T-helper 2 cell treated with Interferon-gamma antibody and Interleukin-4, amounts not matched to agents 5 μg/mL and 100 μg/mL, for 36 hours (primary cell): ENCODE results near the gene GNB1L.

ENCODE experiments used
- DNase-seq: peaks from one replicate; pipeline ENCODE4 v3.0.0; 2021; ENCODE audit warnings: low spot score
- H3K27ac Mint-ChIP-seq: one replicate; pipeline ENCODE4 v1.8.0; 2021; ENCODE audit warnings: mild to moderate bottlenecking, mixed read lengths
- H3K27me3 Mint-ChIP-seq: one replicate; pipeline ENCODE4 v1.8.0; 2021; ENCODE audit warnings: low read depth, mixed read lengths
- H3K36me3 Mint-ChIP-seq: one replicate; pipeline ENCODE4 v1.8.0; 2021; ENCODE audit warnings: low read depth, mixed read lengths
- H3K4me1 Mint-ChIP-seq: one replicate; pipeline ENCODE4 v1.8.0; 2021; ENCODE audit warnings: low read depth, mixed read lengths
- H3K4me3 Mint-ChIP-seq: one replicate; pipeline ENCODE4 v1.8.0; 2022; ENCODE audit warnings: mild to moderate bottlenecking, moderate library complexity, mixed read lengths
- H3K9me3 Mint-ChIP-seq: one replicate; pipeline ENCODE4 v1.8.0; 2021; ENCODE audit warnings: mixed read lengths

GNB1L gene

DNA sequence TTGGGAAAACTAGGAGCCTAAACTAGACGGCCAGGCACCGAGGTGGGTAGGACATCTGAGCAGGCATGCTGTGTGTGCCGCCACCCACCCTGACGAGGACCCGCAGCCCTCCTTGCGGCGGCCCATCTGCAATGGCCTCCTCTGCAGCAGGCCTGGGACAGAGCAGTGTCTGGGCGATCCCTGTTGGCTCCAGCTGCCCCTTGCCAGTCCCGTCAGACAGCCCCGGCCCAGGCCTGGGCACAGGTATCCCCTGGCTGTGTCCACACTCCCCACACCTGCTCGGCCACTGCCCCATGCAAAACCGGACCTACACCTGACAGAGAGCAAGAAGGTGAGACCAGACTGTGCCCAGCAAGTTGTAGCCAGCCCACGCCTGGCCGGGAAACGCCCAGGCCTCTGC is 38.7 kb upstream of the GNB1L start:
- Mint-ChIP-seq H3K27ac (no peak overlapping the region), H3K36me3 (no peaks in the 10 kb centered on the region), H3K27me3 (no peaks in the 10 kb centered on the region), H3K9me3 (no peaks in the 10 kb centered on the region), H3K4me3 (no peak overlapping the region), H3K4me1 (peaks cover 32% of the 10 kb centered on the region)
- no peak for DNase-seq

DNA sequence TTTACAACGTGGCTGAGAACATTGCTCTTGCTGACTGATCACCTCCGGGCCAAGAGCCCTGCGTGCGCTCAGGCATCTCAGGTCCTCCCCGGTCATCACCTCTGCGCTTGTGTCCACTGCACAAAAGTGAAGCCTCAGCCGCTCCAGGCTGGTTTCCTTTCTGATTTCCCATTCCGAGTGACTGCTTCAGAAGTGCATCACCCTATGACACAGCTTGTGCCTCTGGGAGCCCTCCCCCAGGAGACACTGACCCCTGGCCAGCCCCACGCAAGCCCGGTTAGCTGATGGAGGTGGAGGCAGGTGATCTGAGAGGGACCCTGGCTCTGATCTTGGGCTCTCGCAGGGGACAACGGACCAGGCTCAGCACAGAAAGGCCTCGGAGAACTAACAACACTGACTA is 38.3 kb upstream of the GNB1L start:
- H3K27me3 Mint-ChIP-seq, result no peaks in the 10 kb centered on the region
- H3K27ac Mint-ChIP-seq, result no peak overlapping the region
- no peaks in the 10 kb centered on the region for H3K36me3 Mint-ChIP-seq
- H3K4me1 Mint-ChIP-seq, result peaks cover 32% of the 10 kb centered on the region
- no peaks in the 10 kb centered on the region for H3K9me3 Mint-ChIP-seq
- H3K4me3 Mint-ChIP-seq, result no peak overlapping the region
- DNase-seq, result no peak

DNA sequence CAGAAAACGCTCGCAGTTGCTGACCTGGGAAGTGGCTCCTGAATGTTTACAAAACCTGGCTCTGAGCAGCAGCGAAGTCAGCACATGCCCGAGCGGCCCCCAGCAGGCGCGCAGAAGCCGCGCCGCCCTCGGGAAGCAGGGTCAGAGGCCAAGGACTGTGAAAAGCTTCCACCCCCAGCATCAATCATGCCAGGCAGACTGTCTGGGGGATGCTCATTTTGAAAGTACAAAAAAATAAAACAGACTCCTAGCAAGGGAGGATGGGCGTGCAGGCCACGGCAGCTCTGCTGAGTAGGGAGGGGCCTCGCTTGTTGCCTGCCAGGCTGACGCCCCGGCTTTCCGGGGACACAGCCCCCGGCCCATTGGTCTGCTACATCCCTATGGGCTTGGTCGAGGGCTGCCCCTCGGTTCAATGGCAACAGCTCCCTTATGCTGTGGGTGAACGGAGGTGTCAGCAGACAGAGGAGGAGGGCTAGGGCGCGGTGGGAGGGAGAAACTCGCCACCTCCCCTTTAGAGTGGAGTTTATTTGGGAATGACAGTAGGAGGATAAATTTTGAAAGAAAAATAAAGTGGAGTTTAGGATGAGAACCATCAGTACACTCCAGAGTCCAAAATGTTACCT is 37.7 kb upstream of the GNB1L start:
- no peaks in the 10 kb centered on the region for H3K36me3 Mint-ChIP-seq
- H3K27ac Mint-ChIP-seq, result peak overlapping the region; percentile 86
- H3K4me1 Mint-ChIP-seq, result peaks cover 33% of the 10 kb centered on the region
- peak; percentile 59 for DNase-seq
- H3K9me3 Mint-ChIP-seq, result no peaks in the 10 kb centered on the region
- peak overlapping the region; percentile 80 for H3K4me3 Mint-ChIP-seq
- H3K27me3 Mint-ChIP-seq, result no peaks in the 10 kb centered on the region

DNA sequence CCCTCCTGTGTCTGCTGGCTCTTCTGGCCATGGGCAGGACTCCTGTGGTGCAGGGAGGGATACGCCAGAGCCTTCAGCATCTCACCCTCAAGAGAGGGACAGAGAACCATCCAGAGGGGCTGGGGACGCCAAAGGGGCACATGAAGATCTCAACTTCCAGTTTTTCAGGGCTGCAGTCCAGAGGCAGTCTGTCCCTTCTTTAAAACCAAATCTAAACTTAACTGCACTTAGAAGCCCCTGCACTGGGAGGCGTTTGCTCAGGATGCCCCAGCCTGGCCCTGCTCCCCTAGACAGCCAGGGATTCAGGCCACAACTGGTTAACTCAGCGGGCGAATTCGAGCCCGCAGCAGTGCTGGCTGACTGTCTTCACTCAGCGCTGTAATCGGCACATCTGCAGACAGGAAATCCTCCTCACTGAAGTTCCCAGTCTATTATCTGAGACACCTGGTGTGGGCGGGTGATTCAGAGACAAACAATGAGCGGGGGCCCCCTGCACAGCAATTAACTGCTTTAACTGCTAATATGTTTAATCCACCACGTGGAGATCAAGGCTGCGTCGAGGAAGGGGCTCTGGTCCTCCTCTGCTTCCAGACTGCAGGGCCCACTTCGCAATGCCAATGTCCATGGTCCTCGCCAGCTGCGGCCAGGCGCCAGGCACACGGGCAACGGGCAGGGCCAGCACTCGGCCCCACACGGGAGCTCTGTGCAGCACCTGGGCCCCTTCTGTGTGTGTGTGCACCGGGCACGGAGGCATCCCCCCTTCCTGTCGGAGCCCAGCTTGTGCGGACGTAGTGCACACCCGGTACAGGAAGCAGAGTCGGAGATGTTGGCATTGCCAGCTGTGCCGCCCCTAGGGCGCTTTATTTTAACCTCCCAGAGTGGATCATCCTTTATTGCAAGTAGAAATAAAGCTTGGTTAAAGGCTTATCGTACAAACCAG is 36.9 kb upstream of the GNB1L start:
- Mint-ChIP-seq H3K27me3 (no peaks in the 10 kb centered on the region), H3K4me1 (peaks cover 41% of the 10 kb centered on the region), H3K9me3 (no peaks in the 10 kb centered on the region), H3K36me3 (no peaks in the 10 kb centered on the region), H3K27ac (peak overlapping the region; percentile 86), H3K4me3 (peak overlapping the region; percentile 80)
- peak; percentile 84 for DNase-seq

DNA sequence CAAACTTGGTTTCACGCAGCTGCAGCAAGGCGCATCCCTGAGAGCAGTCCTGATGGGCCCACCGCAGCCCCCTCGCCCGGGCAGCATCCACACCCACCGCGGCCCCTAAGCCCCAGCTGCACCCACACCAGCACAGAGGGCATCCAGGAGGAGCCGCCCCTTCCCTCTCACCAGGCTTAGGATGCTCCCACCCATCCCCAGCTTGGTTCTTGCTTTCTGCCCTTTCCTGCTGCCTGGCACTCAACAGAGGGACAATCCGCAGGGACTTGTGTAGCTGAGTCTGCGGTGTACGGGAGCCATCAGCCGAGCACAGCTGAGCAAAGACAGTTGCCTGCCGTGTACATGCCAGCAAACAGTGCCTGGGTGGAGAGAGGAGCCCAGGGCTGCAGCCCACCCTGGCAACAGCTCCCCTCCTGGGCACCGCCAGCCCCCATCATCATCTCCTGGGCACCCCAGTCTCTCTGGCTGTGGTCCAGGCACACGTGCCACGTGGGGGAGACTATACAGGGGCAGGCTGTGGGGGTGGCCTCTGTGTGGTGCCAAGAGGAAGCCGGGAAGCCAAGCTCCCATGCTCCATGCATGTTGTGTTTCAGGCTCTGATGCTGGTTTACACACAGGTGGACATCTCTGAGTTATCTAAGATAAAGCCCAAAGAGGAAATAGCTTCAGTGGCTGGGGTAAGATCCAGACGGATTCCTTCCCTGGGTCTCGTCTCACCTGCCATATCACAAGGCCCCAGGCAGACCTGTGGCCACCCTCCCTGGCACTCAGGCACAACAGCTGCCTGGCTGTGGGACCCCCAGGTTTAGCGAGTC is 36.0 kb upstream of the GNB1L start:
- peak overlapping the region; percentile 86 for H3K27ac Mint-ChIP-seq
- no peaks in the 10 kb centered on the region for H3K9me3 Mint-ChIP-seq
- H3K36me3 Mint-ChIP-seq, result no peaks in the 10 kb centered on the region
- DNase-seq, result no peak
- peaks cover 44% of the 10 kb centered on the region for H3K4me1 Mint-ChIP-seq
- H3K4me3 Mint-ChIP-seq, result peak overlapping the region; percentile 15
- no peaks in the 10 kb centered on the region for H3K27me3 Mint-ChIP-seq

DNA sequence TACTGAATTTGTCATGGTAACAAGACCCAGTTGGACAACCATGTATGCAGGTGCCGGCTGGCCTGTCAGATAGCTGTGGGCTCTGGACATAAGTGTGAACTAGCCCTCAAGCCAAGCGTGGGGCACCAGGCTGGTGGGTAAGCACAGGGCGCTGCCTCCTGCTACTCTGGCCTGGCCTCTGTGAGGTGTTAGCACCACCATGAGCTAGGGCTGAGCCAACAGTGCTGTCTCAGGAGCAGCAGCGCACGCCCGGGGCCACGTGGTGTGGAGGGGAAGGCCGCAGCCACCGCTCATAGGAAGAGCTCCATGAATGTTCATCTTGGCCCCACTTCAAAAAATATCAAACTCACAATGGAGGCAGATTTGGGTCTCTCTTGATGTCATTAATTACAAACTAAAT is 35.3 kb upstream of the GNB1L start:
- no peak for DNase-seq
- H3K9me3 Mint-ChIP-seq, result no peaks in the 10 kb centered on the region
- H3K27ac Mint-ChIP-seq, result no peak overlapping the region
- no peaks in the 10 kb centered on the region for H3K27me3 Mint-ChIP-seq
- peak overlapping the region; percentile 24 for H3K4me3 Mint-ChIP-seq
- peaks cover 46% of the 10 kb centered on the region for H3K4me1 Mint-ChIP-seq
- H3K36me3 Mint-ChIP-seq, result no peaks in the 10 kb centered on the region

DNA sequence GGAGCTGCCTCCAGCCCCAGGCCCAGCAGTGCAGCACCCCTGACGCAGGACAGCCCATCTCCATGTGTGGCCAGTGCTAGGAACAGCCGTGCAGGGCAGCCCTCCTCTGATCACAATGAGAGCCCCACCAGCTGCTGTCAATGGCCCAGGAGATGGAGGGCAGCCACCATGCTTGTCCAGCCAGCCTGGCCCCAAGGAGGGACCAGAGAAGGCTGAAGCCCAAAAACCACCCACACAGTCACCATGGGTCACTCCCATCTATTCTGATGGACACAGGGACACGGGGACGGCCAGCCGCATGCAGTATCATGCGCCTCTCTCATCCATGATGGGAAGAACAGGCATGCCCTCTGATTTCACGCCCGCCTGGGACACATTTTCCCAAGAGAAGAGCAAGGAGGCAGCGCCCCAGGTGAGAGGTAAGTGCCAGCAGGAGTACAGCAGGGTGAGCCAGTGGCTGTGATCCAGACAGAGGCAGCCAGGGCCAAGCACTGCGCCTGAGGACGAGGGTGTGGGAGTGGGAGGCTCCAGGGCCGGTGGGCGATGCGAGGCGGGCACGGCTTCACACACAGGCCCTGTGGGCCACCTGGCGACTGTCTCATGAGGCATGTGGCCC is 33.6 kb upstream of the GNB1L start:
- Mint-ChIP-seq H3K27ac (no peak overlapping the region), H3K9me3 (no peaks in the 10 kb centered on the region), H3K27me3 (no peaks in the 10 kb centered on the region), H3K36me3 (no peaks in the 10 kb centered on the region), H3K4me1 (peaks cover 43% of the 10 kb centered on the region), H3K4me3 (no peak overlapping the region)
- DNase-seq, result no peak

DNA sequence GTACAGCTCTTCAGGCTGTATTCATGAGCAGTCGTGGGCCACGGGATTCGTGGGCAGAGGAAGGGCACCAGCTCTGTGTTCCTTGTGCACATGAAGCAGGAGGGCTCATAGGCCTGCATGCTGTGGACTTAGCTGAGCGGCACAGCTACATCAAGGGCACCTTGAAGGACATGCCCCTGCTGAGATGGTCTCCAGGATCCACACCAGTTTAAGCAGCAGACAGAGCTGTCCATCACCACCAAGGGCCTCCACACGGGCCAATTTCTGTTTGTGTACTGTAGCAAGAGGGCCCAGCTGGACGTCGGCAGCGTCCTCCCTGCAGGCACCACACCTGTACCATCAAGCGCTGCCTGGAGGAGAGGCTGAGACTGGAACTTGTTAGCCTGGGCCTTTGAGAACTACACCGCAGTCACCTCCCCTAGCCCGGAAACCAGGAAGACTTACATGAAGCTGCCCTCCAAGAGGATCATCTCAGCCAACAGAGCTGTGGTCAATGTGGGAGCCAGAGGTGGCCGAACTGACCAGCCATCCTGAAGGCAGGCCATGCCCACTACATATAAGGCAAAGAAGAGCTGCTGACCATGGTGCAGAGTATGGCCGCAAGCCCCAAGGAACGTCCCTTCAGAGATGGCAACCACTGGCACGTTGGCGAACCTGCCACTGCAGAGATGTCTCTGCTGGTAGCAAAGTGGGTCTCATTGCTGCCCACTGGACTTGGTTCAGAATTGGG is 32.7 kb upstream of the GNB1L start:
- no peak for DNase-seq
- Mint-ChIP-seq H3K9me3 (no peaks in the 10 kb centered on the region), H3K4me3 (no peak overlapping the region), H3K36me3 (no peaks in the 10 kb centered on the region), H3K27me3 (no peaks in the 10 kb centered on the region), H3K4me1 (peaks cover 38% of the 10 kb centered on the region), H3K27ac (no peak overlapping the region)

DNA sequence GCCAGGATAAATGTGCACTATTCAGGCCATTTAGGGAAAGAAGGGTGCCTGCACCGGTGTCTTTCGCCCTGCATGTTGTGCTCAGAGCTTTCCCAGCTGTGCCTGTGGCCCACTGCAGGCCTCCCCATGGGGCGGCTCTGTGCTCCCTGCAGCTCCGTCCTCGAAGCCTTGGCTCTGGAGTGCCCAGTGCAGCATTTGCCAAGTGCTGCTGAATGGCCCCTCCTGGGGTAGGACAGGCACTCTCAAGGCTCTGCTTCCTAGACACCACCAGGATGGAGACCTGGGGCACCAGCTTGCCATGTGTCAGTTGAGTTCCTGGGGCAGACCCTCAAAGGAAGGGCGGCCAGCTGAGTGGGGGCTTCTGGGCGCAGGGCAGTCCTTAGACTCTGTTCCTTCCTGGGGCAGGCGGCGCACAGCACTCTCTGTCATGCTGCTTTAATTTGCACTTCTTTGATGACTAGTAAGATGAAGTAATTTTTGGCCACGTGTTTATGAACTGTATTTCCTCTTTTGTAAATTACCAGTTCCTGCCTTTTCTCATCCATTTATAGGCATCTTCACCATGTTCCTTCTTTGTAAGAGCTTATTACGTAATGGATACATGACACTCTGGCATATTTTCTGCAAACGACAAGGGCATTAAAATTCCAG is 32.1 kb upstream of the GNB1L start:
- Mint-ChIP-seq H3K9me3 (no peaks in the 10 kb centered on the region), H3K27ac (peak overlapping the region; percentile 31), H3K36me3 (no peaks in the 10 kb centered on the region), H3K4me1 (peaks cover 31% of the 10 kb centered on the region), H3K4me3 (no peak overlapping the region), H3K27me3 (no peaks in the 10 kb centered on the region)
- DNase-seq, result no peak

DNA sequence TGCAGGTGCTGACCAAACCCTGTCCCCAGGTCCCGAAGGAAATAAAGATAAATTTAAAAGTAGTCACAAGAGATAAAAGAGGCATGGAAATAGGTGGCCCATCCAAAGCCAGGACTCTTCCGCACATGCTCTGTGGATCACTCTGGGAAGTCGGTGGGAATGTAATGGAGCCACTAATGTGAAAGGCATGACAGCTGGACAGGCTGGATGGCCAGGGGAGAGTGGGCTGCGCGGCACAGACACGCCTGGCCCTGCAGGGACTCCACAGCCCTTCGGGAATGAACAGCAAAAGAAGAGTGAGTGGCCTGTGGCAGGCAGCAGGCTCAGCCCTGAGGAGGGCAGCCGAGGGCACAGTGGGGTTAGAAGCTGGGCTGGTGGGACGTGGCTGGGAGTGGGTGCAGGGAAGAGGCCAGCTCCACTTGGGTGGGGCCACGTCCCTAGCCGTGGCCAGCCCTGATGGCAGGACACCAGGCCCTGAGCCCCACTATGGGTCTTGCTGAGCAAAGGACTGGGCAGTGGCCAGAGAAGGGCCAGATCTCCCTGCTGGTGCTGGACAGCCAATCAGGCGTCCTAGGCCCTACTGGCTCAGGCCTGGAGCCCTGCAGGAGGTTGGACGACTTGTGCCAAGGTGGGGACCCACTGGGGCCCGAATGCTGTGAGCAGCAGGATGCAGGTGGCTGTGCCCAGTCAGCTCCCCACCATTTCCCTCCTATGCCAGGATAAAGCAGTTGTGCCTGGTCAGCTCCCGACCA is 31.3 kb upstream of the GNB1L start:
- no peaks in the 10 kb centered on the region for H3K27me3 Mint-ChIP-seq
- peaks cover 24% of the 10 kb centered on the region for H3K4me1 Mint-ChIP-seq
- no peak overlapping the region for H3K4me3 Mint-ChIP-seq
- H3K9me3 Mint-ChIP-seq, result no peaks in the 10 kb centered on the region
- H3K36me3 Mint-ChIP-seq, result no peaks in the 10 kb centered on the region
- no peak for DNase-seq
- H3K27ac Mint-ChIP-seq, result no peak overlapping the region

DNA sequence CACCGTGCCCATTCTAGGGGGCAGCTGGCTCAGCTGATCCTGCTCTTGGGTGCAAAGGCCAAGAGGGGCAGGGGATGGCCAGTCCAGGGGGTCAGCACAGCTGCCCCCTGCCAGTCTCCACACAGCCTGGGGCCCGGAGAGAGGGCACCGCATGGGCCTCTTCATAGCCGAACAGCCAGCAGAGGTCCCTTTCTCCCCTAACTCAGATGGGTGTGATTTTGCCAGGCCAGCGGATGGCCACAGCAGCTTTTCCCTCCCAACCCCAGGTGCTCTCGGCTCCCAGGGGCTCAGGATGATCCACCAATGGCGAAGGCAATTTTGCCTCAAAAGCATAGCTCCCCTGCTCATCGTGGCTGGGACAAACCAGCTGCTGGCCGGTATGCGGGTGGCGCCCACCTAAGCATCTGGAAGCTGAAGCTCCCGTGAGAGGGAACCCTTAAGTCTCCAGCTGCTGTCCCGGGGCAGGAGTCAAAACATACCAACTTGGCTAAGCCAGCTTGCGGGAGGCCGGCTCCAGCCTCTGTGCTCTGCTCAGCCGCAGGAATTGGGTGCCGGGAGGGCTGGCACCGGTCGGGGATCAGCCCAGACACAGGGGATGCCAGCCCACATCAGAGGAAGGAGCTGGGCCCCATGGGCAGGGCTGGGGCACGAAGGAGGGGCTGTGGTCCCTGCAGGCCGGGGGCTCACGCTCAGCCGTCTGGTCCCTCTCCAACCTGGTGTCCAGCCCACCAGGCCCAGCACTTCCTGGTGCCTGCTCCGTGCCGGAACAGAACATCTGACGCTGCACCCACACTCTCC is 30.5 kb upstream of the GNB1L start:
- H3K27me3 Mint-ChIP-seq, result no peaks in the 10 kb centered on the region
- H3K27ac Mint-ChIP-seq, result no peak overlapping the region
- no peak for DNase-seq
- H3K9me3 Mint-ChIP-seq, result no peaks in the 10 kb centered on the region
- peaks cover 18% of the 10 kb centered on the region for H3K4me1 Mint-ChIP-seq
- no peaks in the 10 kb centered on the region for H3K36me3 Mint-ChIP-seq
- no peak overlapping the region for H3K4me3 Mint-ChIP-seq
